8988T (cell line): Measurements from ENCODE around the gene STH.

ENCODE experiments used
- DNase-seq: peaks from one replicate; pipeline ENCODE4 v3.0.0; 2011

The STH gene

DNA sequence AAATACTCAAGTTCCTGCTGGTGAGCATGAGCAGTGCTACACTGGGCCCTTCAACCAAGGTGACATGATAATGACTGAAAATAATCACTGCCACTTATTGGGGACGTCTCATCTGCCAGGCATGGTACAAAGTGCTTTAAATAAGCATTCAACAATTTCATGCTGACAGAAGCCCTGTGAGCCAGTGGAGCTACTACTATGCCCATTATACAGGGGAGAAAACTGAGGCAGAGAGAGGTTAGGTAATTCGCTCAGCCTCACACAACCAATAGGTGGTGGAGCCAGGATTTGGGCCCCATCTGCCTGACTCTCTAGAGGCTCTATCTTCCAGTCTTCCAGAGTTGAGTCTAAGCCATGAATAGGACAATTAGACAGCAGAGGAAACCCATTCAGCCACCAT, 30.3 kb upstream of the STH start:
- DNase-seq = no peak

DNA sequence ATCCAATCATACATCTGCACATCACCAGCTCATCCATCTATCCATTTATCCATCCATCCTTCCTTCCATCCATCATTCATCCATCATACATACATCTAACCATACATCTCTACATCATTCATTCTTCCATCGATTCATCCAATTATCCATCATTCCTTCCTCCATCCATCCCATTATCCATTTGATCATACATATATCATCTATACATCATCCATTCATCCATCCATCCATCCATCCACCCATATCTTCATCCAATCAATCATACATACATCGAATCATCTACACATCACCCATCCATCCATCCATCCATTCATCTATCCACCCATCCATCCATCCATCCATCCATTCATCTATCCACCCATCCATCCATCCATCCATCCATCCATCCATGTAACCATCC, 29.3 kb upstream of the STH start:
- no peak for DNase-seq

DNA sequence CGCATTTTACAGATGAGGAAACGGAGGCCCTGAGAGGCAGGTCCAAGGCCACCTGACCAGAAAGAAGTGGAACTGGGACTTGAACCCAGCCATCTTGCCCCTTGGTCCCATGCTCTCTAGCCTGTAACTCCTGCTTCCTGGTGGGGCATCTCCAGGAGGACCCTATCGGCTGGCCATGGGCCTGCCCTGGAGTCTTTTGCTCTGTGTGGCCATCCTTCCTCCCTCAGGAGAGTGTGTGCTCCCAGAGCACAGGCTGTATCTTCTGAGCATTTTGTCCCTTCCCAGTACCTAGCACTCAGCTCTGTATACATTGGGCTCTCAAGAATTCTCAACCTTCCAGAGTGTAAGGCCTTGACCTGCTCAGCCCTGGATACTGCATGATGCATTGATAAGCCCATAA, 28.4 kb upstream of the STH start:
- DNase-seq = no peak

DNA sequence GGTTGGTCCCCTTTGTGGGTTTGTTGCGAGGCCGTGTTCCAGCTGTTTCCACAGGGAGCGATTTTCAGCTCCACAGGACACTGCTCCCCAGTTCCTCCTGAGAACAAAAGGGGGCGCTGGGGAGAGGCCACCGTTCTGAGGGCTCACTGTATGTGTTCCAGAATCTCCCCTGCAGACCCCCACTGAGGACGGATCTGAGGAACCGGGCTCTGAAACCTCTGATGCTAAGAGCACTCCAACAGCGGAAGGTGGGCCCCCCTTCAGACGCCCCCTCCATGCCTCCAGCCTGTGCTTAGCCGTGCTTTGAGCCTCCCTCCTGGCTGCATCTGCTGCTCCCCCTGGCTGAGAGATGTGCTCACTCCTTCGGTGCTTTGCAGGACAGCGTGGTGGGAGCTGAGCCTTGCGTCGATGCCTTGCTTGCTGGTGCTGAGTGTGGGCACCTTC, 27.3 kb upstream of the STH start:
- DNase-seq = no peak

GRCh38 chr17:45972531-45972930, 26.5 kb upstream of the STH start:
- DNase-seq = no peak

DNA sequence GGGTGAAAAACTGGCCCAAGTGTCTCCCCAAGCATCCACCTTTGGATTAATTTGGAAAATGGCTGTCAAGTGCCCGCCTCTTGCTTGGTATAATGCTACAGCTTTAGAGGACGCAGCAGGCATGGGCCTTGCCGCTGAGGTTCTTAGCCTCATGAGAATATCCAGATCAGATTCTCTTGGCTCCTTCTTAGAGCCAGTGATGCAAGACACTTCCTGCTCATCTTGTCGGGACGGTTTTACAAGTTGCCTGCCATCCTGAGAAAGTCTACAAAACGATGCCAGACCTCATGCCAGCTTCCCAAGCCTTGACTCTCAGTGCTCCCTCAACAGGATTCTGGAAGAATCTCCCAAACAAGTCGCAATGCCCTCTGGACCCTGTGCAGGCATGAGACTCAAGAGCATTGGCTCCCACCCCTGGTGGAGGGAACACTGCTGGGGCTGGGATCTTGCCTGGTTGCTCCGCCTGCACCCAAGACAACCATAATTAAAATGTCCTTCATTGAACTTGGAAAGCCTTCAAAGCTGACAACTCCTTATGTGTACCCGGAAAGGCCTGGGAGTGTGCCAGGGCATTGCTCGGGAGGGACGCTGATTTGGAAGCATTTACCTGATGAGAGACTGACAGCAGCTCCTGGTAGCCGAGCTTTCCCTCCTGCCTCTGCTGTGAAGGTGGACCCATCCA, 25.8 kb upstream of the STH start:
- DNase-seq = no peak

DNA sequence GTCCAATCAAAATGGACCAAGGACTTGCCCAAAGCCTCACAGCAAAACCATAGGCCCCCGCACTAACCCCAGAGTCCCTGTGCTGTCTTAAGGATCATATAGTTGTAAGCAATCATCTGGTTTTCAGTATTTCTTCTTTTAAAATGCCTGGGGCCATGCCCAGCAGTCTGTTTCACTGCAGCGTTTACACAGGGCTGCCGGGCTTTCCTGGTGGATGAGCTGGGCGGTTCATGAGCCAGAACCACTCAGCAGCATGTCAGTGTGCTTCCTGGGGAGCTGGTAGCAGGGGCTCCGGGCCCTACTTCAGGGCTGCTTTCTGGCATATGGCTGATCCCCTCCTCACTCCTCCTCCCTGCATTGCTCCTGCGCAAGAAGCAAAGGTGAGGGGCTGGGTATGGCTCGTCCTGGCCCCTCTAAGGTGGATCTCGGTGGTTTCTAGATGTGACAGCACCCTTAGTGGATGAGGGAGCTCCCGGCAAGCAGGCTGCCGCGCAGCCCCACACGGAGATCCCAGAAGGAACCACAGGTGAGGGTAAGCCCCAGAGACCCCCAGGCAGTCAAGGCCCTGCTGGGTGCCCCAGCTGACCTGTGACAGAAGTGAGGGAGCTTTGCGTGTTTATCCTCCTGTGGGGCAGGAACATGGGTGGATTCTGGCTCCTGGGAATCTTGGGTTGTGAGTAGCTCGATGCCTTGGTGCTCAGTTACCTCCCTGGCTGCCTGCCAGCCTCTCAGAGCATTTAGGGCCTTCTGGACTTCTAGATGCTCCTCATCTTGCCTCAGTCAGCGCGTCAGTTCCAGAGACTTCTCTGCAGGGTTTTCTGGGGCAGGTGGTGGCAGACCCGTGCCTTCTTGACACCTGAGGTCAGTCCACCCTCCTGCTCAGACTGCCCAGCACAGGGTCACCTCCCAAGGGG, 24.8 kb upstream of the STH start:
- no peak for DNase-seq

DNA sequence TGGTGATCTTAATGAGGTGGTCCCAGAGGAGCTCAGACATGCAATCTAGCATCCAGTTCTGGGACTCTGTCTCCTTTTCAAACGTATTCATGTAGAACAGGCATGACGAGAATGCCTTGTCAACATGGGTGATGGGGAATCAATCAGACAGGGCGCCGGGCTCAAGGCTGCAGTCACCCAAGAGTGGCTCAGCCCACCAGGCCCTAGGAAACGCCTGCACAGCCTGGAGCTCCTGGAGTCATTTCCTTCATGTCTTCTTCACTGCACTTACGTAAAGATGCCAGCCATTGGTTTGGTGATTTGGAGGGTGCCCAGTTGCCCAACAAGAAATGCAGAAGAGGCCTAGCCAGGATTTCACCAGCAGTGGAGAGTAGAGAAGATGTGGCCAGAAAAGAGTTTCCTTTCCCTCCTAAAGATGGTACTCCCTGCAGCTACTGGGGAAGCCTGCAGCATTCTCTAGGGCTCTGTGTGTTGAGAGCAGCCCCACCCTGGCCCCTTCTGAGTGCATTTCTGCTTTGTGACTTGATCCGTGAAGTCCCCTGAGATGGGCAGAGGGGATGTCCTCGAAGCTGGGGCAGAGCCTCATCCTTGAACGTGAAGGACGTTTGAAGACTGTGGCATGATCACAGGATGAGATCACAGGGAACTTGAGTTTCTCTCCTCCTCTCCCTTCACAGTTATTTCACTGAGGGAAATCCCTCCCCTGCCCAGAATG, 24.0 kb upstream of the STH start:
- DNase-seq = no peak

GRCh38 chr17:45975640-45976295, 23.3 kb upstream of the STH start:
- DNase-seq = no peak

DNA sequence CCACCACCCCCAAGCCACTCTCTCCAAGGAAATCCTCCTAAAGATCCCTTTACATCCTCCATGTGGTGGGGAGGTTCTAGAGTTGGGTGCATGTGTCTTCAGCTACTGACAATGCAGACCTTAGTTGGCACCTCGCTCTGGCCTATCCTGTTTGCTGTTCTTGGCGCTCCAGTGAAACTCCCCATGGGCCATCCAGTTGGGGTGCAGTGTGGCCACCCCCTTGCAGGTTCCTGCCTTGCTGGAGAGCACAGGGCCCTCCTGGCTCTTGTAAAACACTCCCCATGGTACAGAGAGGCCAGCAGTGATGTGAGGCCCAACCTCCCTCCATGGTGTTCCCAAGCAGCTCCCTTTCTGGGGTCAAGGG, 22.7 kb upstream of the STH start:
- DNase-seq = no peak

DNA sequence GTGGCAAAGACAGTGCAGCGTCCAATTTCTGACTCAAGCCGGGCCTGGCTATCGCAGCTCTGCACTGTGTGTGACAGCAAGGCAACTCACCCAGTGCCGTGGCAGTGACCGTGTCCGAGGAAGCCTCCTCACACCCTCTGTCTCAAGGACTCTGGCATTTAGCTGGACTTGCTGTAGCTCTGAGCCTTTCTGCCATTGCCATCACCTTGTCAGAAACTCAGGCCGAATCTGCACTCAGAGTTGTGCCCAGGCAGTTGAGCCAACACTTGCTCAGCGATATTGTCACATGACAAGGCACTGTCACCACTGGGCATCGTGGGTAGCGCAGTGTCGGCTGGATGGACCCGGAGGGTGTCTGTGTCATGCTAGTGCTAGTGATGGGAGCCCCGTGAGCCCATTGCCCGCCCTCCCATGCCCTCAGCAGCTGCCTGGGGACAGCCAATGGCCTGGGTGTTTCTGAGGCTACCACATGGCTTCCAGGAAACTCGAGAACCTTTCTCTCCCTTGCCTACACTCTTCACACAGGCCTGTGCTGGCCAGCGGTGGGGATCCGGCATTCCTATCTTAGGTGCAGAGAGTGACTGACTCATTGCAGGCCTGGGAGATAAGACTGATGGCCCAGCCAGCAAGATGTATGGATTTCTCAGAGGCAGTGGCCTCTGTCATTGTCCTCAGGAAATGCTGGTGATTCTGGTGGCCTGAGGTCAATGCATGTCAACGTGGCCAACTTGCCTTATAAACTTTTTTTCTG, 22.1 kb upstream of the STH start:
- DNase-seq = no peak

DNA sequence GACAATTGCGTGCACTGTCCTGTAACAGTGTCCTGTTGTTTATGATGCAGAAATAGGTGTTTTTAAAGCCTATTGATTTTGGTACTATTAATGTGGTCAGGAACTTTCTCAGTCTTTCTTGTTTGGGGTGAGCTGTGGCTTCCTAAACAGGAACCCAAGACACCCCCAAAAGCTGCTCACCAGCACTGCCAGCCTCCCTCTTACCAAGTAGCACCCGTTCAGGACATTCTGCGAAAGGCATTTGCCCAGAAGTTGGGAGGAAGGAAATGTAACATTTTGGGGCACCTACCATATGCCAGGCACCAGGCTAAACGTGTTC, 21.6 kb upstream of the STH start:
- DNase-seq = no peak

DNA sequence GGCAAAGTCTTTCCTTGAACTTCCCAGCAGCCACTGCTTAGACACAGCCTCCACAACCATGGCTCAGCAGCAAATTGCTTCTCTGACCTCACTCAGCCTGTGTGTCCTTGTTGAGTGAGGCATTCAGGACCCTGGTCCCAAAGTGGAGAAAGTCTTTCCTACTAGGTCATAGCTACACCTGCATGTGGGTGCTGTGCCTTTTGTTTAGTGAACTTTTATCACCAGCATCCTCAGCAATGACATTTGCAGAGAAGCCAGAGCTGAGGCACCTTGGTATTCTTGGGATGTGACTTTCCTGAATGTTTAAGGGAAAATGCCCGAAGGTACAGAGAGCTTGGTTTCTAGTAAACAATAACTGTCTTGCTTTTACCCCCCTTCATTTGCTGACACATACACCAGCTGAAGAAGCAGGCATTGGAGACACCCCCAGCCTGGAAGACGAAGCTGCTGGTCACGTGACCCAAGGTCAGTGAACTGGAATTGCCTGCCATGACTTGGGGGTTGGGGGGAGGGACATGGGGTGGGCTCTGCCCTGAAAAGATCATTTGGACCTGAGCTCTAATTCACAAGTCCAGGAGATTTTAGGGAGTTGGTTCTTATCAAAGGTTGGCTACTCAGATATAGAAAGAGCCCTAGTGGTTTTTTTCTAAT, 20.9 kb upstream of the STH start:
- DNase-seq = no peak

GRCh38 chr17:45979137-45979536, 19.9 kb upstream of the STH start:
- DNase-seq = no peak

DNA sequence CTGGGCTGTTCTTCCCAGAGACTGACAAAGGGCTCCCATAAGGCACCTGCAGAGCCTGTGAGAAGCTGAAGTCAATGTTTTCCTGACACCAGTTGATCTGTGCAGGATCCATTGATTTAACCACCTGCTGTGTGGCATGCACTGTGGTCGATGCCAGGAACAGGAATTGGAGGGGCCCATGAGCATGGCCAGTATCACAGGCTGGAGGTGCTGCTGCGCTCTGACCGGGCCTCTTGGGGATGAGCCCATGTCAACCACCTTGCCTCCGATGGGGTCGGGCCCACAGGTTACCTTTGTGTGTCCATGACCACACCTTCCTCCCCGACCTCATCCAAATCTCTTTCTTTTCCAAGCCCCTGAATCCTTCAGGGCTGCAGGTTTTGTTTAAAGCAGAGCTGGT, 18.2 kb upstream of the STH start:
- DNase-seq = no peak

DNA sequence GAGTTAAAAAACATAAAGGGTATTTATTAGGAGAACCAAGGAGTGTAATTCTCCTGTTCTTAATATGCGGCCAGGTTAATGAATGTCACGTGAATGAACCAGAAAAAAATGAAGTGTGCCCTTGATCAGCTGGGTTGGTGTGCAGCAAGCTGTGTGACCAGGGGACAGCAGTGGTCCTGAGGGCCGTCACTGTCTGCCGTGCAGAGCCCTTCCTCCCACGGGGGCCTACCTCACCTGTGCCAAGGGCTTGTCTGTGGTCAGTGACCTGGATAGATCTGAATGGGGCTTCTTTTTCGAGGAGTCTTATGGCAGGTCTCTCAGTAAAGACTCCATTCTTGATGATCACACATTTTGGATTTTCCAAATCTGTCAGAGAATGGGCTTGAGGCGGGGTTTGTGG, 17.7 kb upstream of the STH start:
- DNase-seq = no peak

DNA sequence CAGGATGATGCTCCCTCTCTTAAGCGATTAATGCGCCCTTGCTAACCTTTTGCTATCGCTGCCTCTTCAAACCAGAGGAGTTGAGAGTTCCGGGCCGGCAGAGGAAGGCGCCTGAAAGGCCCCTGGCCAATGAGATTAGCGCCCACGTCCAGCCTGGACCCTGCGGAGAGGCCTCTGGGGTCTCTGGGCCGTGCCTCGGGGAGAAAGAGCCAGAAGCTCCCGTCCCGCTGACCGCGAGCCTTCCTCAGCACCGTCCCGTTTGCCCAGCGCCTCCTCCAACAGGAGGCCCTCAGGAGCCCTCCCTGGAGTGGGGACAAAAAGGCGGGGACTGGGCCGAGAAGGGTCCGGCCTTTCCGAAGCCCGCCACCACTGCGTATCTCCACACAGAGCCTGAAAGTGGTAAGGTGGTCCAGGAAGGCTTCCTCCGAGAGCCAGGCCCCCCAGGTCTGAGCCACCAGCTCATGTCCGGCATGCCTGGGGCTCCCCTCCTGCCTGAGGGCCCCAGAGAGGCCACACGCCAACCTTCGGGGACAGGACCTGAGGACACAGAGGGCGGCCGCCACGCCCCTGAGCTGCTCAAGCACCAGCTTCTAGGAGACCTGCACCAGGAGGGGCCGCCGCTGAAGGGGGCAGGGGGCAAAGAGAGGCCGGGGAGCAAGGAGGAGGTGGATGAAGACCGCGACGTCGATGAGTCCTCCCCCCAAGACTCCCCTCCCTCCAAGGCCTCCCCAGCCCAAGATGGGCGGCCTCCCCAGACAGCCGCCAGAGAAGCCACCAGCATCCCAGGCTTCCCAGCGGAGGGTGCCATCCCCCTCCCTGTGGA, 16.0 kb upstream of the STH start:
- DNase-seq = no peak

DNA sequence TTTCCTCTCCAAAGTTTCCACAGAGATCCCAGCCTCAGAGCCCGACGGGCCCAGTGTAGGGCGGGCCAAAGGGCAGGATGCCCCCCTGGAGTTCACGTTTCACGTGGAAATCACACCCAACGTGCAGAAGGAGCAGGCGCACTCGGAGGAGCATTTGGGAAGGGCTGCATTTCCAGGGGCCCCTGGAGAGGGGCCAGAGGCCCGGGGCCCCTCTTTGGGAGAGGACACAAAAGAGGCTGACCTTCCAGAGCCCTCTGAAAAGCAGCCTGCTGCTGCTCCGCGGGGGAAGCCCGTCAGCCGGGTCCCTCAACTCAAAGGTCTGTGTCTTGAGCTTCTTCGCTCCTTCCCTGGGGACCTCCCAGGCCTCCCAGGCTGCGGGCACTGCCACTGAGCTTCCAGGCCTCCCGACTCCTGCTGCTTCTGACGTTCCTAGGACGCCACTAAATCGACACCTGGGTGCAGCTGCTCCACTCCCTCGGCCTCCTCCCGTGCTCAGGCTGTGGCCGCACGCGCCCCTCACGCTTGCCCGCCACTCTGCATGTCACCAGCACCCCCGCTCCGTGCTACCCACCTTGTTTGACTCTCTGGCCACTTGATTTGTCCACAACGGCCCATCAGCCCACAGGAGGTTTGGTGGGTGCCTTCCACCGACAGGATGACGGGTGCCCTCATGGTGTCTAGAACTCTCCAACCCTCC, 15.3 kb upstream of the STH start:
- no peak for DNase-seq

- no peak for DNase-seq
Measured at GRCh38 chr17:45984368-45984767, 14.7 kb upstream of the STH start.

DNA sequence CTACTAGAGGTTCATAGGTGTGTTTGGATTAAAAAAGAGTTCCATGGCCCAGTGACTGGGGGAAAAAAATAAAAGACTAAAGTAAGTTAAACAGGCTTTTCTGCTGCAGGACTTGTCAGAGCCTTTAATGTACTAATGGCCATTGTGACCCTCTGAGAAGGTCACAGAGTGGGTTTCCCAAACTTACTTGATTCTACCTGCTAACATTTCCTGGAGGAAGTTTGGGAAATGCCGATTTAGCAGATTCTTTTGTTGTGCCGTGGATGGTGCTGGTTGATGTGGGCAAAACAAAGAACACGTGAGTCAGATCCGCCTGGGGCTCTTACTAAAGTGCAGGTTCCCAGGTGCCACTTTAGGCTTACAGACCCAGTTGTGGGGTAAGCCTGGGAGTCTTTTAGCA, 13.6 kb upstream of the STH start:
- DNase-seq = no peak

DNA sequence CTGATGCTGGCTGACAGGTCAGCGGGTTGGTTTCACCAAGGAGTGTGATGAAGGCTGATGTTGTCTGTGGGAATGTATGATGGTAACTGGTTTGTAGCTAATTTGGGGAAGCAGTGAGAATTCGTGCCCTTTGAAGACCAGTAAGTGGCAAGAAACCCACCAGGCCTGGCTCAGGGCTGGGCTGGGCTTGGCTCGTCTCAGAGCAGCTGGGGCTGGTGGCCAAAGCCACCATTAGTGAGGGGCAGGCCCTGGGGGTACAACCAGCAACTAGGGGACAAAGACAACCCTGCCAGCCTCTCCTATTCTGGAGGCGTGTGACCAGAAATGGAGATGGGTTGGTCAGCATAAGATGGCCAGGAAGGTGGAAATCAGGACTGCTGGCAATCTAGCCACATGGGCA, 13.0 kb upstream of the STH start:
- no peak for DNase-seq
